Type B pancreatic cell (in vitro differentiated cells): ENCODE results near the gene LIPM. TPM values are rescaled to one million over a fixed set of nuclear protein-coding genes. Genes with fewer than 3 reads are reported as not detected.
A peak's percentile ranks its signal among the peaks of the same experiment; 100 is the strongest.

Source experiments
- DNase-seq: peaks from one replicate; pipeline ENCODE4 v3.0.0; 2021; ENCODE audit warnings: mixed read lengths; ENCODE audit not compliant: unreplicated experiment; ENCODE audit errors: extremely low spot score
- H3K27ac Mint-ChIP-seq: 2 replicates; pipeline ENCODE4 v1.8.0; 2021; ENCODE audit warnings: mild to moderate bottlenecking, mixed read lengths
- H3K27me3 Mint-ChIP-seq: 2 replicates; pipeline ENCODE4 v1.8.0; 2021; ENCODE audit warnings: mixed read lengths
- H3K36me3 Mint-ChIP-seq: 2 replicates; pipeline ENCODE4 v1.8.0; 2021; ENCODE audit warnings: mixed read lengths
- H3K4me1 Mint-ChIP-seq: one replicate; pipeline ENCODE4 v1.8.0; 2021; ENCODE audit warnings: mixed read lengths; ENCODE audit not compliant: unreplicated experiment
- H3K4me3 Mint-ChIP-seq: 2 replicates; pipeline ENCODE4 v1.8.0; 2021; ENCODE audit warnings: mild to moderate bottlenecking, mixed read lengths
- H3K9me3 Mint-ChIP-seq: 2 replicates; pipeline ENCODE4 v1.8.0; 2021; ENCODE audit warnings: mixed read lengths
- CTCF ChIP-seq: fragments of 200-600 bp; sonication (generic); conservative IDR thresholded peaks from 2 replicates; pipeline ENCODE4 v1.5.0; 2021; ENCODE audit warnings: antibody characterized with exemption, mild to moderate bottlenecking
- total RNA-seq: library from RNA; stranded (reverse); gene quantifications from 2 replicates; pipeline ENCODE4 v1.2.1, GENCODE V29; 2021; ENCODE audit warnings: low replicate concordance

Gene LIPM
- total RNA-seq, 1 donor from 2014 or later: not detected

- DNase-seq: no peak
- no peak overlapping the region for H3K27ac Mint-ChIP-seq
- no peaks in the 10 kb centered on the region for H3K27me3 Mint-ChIP-seq
- peak overlapping the region; percentile 3 for H3K4me3 Mint-ChIP-seq
- no peak for TF ChIP-seq CTCF
- no peaks in the 10 kb centered on the region for H3K9me3 Mint-ChIP-seq
- H3K4me1 Mint-ChIP-seq: peaks cover 17% of the 10 kb centered on the region
- no peaks in the 10 kb centered on the region for H3K36me3 Mint-ChIP-seq
These were observed 46.7 kb downstream of the LIPM start for GRCh38 chr10:88849234-88849633.

GRCh38 chr10:88850712-88851111 lies 48.2 kb downstream of the LIPM start:
- Mint-ChIP-seq H3K27ac (peak overlapping the region; percentile 88), H3K9me3 (no peaks in the 10 kb centered on the region), H3K27me3 (no peaks in the 10 kb centered on the region), H3K4me1 (peaks cover 17% of the 10 kb centered on the region), H3K4me3 (peak overlapping the region; percentile 73), H3K36me3 (no peaks in the 10 kb centered on the region)
- no peak for TF ChIP-seq CTCF
- DNase-seq: no peak

- Mint-ChIP-seq H3K36me3 (no peaks in the 10 kb centered on the region), H3K9me3 (no peaks in the 10 kb centered on the region), H3K4me1 (peaks cover 17% of the 10 kb centered on the region), H3K4me3 (peak within 1 kb of the TSS; percentile 73), H3K27ac (peak within 1 kb of the TSS; percentile 88), H3K27me3 (no peaks in the 10 kb centered on the region)
- TF ChIP-seq CTCF: no peak
- DNase-seq: no peak
These were observed 49.2 kb downstream of the LIPM start, which contains the start of gene ANKRD22 for GRCh38 chr10:88851706-88852105. Gene ANKRD22 (minus strand): TSS chr10:88851844. CDS start chr10:88851607, 237 bp downstream.

GRCh38 chr10:88852327-88852726 lies 49.8 kb downstream of the LIPM start:
- no peak overlapping the region for H3K27ac Mint-ChIP-seq
- no peak overlapping the region for H3K4me3 Mint-ChIP-seq
- no peak for TF ChIP-seq CTCF
- no peaks in the 10 kb centered on the region for H3K27me3 Mint-ChIP-seq
- H3K4me1 Mint-ChIP-seq: peaks cover 17% of the 10 kb centered on the region
- no peak for DNase-seq
- no peaks in the 10 kb centered on the region for H3K36me3 Mint-ChIP-seq
- H3K9me3 Mint-ChIP-seq: no peaks in the 10 kb centered on the region

GRCh38 chr10:88853155-88853881 lies 50.8 kb downstream of the LIPM start:
- H3K4me1 Mint-ChIP-seq: peaks cover 16% of the 10 kb centered on the region
- no peak for DNase-seq
- no peaks in the 10 kb centered on the region for H3K9me3 Mint-ChIP-seq
- no peak overlapping the region for H3K4me3 Mint-ChIP-seq
- no peak for TF ChIP-seq CTCF
- no peaks in the 10 kb centered on the region for H3K27me3 Mint-ChIP-seq
- no peaks in the 10 kb centered on the region for H3K36me3 Mint-ChIP-seq
- peak overlapping the region; percentile 39 for H3K27ac Mint-ChIP-seq
